ENCODE data around the gene PARD3. TPM values are rescaled to one million over a fixed set of nuclear protein-coding genes. Genes with fewer than 3 reads are reported as not detected.
"Not testable (repeated sequence)": the region's sequence is repeated elsewhere in the genome, so short reads cannot be mapped to it uniquely, and the experiment has no call there.

The PARD3 gene
- total RNA-seq (2014; rRNA removed; shearing (Covaris generic)), result 52.1 and 54.0 TPM in 2 replicates

DNA sequence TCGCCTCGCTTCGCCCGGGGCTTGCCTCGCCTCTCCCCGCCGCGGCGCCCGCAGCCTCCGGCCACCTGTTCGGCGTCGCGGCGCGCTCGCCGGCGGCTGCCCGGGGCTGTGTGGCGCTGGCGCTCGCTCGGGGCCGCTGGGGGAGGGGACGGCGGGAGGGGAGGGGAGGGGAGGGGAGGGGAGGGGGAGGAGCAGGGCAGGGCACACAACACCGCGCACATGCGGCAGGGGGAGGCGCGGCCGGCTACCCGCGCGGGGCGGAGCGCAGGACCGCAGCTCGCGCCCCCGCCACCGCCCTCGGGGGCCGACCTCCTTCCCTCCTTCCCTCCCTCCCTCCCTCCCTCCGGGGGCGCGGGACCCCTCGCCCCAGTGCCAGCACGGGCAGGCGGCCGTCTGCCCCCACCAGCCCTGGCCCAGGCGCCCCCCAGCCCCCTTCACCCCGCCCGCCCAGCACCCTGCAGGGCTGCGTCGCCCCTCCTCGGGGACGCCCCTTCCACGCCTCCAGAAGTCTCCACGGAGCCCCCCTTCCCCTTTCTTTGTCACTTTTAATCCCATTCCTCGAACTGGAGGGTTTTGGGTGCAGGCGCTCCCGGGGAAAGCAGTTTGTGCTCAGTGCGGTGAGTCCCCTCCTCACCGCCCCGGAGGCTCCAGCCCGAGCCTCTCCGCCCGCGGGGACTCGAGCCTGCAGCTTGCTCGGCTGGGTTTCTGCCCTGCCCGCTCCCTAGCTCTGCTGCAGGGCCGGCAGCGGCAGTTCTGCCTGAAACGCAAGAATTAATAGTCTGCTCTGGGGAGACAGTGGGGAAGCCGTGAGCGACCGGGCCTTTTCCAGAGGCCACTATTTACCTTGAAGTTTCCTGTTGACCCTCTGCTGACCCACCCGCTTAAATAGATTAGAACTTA lies at the start of gene PARD3:
Gene PARD3 (minus strand): TSS at position 112 of the 900 bp plus-strand sequence. CDS start 301 bp downstream, outside the sequence.
- Histone ChIP-seq H3K27ac (peak within 1 kb of the TSS; percentile 64), H3K9me3 (replicated peaks) (no peaks in the 10 kb centered on the region), H3K27me3 (replicated peaks) (no peaks in the 10 kb centered on the region), H3K4me3 (peak within 1 kb of the TSS; percentile 94), H3K36me3 (peaks cover 4% of the 10 kb centered on the region), H3K4me1 (replicated peaks) (peaks cover 18% of the 10 kb centered on the region)
- peak; percentile 59 to 69 for DNase-seq (ENCODE audit: low read depth in 1 of 2, low spot score in 2 of 2)

- no peaks in the 10 kb centered on the region for H3K9me3 ChIP-seq (replicated peaks)
- DNase-seq (ENCODE audit: low read depth in 1 of 2, low spot score in 2 of 2), result no peak
Measured at GRCh38 chr10:34864149-34865067, 49.3 kb upstream of the PARD3 start.

GRCh38 chr10:34862892-34863291 lies 47.8 kb upstream of the PARD3 start:
- Histone ChIP-seq H3K36me3 (no peaks in the 10 kb centered on the region), H3K27ac (no peak overlapping the region), H3K4me1 (replicated peaks) (no peaks in the 10 kb centered on the region), H3K4me3 (no peak overlapping the region), H3K27me3 (replicated peaks) (no peaks in the 10 kb centered on the region), H3K9me3 (replicated peaks) (no peaks in the 10 kb centered on the region)
- no peak for DNase-seq (ENCODE audit: low read depth in 1 of 2, low spot score in 2 of 2)

More at GRCh38 chr10:34864149-34865067, 49.3 kb upstream of the PARD3 start:
- Histone ChIP-seq H3K4me3 (no peak overlapping the region), H3K27ac (no peak overlapping the region), H3K36me3 (no peaks in the 10 kb centered on the region), H3K27me3 (replicated peaks) (no peaks in the 10 kb centered on the region), H3K4me1 (replicated peaks) (no peaks in the 10 kb centered on the region)

DNA sequence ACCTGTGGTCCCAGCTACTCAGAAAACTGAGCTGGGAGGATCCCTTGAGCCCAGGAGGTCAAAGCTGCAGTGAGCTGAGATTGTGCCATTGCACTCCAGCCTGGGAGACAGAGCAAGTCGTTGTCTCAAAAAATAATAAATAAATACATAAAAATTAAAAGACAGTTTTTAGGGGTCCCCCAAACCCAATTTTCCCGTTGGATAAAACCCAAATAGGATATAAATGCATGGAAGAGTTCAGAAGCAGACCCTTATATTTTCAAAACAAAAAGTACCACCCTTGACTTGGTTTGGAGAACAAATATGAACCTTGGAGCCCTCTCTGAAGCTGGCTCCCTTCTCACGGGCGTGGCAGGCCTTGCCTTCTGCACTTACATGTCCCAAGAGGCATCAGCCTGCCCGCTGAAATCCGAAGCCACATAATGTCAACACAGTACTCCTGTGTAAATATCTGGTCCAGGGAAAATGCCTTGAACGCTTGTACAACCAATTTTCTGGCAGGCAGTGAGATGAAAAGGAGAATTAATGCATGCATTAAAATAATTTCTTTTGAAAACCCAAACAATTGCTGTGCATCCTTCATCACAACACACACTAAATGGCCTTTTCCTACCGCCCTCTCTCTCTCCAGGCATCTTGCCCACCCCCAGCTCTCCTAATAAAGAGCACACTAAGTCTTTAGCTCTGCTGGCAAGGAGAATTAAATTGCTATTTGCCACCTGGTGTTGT lies 46.4 kb upstream of the PARD3 start:
- no peaks in the 10 kb centered on the region for H3K27me3 ChIP-seq (replicated peaks)
- H3K9me3 ChIP-seq (replicated peaks), result no peaks in the 10 kb centered on the region
- H3K27ac ChIP-seq, result no peak overlapping the region
- H3K4me1 ChIP-seq (replicated peaks), result no peaks in the 10 kb centered on the region
- H3K4me3 ChIP-seq, result no peak overlapping the region
- H3K36me3 ChIP-seq, result no peaks in the 10 kb centered on the region
- peak in 1 of 2 experiments; percentile 4 for DNase-seq (ENCODE audit: low read depth in 1 of 2, low spot score in 2 of 2)

DNA sequence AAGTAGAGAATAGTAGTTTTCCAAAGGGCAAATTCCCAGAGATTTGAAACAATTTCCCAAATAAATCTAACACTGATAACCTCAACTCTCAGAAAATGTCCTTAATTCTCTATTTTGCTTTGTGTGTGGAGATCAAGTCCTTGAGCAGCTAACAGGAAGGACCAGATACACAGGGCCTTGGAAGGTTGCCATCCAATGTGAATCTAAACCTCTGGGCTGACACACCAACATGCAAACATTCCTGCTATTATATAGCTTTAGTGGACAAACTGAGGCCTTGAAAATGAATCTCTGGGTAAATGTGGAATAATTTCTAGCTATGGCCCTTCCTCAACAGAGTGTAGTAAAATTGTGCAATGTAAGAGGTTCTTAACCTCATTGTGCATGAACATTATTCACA lies 44.1 kb upstream of the PARD3 start:
- Histone ChIP-seq H3K27ac (no peak overlapping the region), H3K36me3 (no peaks in the 10 kb centered on the region), H3K4me3 (no peak overlapping the region), H3K4me1 (replicated peaks) (0 out of 2 replicates have a peak, but pooled peaks cover 3% of the 10 kb centered on the region), H3K27me3 (replicated peaks) (no peaks in the 10 kb centered on the region), H3K9me3 (replicated peaks) (no peaks in the 10 kb centered on the region)
- no peak for DNase-seq (ENCODE audit: low read depth in 1 of 2, low spot score in 2 of 2)

- no peak for DNase-seq (ENCODE audit: low read depth in 1 of 2, low spot score in 2 of 2)
- no peaks in the 10 kb centered on the region for H3K9me3 ChIP-seq (replicated peaks)
- no peak overlapping the region for H3K27ac ChIP-seq
- H3K36me3 ChIP-seq, result no peaks in the 10 kb centered on the region
- H3K27me3 ChIP-seq (replicated peaks), result no peaks in the 10 kb centered on the region
- no peak overlapping the region for H3K4me3 ChIP-seq
- 0 out of 2 replicates have a peak, but pooled peaks cover 5% of the 10 kb centered on the region for H3K4me1 ChIP-seq (replicated peaks)
Measured at GRCh38 chr10:34858003-34858402, 42.9 kb upstream of the PARD3 start.

- Histone ChIP-seq H3K36me3 (no peaks in the 10 kb centered on the region), H3K27ac (no peak overlapping the region), H3K27me3 (replicated peaks) (no peaks in the 10 kb centered on the region), H3K4me1 (replicated peaks) (0 out of 2 replicates have a peak, but pooled peaks cover 5% of the 10 kb centered on the region), H3K9me3 (replicated peaks) (no peaks in the 10 kb centered on the region), H3K4me3 (no peak overlapping the region)
- DNase-seq (ENCODE audit: low read depth in 1 of 2, low spot score in 2 of 2), result peak in 1 of 2 experiments; percentile 34
Measured at GRCh38 chr10:34854147-34854601, 39.1 kb upstream of the PARD3 start.

DNA sequence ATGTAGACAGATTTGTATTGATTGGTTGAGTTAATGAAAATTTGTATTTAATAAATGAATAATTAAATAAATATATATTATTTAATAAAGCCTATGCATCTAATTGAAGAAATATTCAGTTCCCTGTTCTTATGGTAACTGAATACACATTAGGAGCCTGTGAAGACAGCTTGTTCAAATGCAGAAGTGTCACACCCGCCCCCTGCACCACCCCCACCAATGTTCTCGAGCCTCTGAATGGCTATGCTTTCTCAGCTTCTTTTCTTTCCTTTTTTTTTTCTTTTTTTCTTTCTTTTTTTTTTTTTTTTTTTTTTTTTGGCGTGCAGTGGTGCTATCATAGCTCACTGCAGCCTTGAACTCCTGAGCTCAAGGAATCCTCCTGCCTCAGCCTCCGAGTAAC lies 38.3 kb upstream of the PARD3 start:
- Histone ChIP-seq H3K27me3 (replicated peaks) (no peaks in the 10 kb centered on the region), H3K36me3 (no peaks in the 10 kb centered on the region), H3K9me3 (replicated peaks) (no peaks in the 10 kb centered on the region), H3K4me1 (replicated peaks) (0 out of 2 replicates have a peak, but pooled peaks cover 5% of the 10 kb centered on the region), H3K4me3 (no peak overlapping the region), H3K27ac (no peak overlapping the region)
- no peak for DNase-seq (ENCODE audit: low read depth in 1 of 2, low spot score in 2 of 2)

- Histone ChIP-seq H3K27ac (no peak overlapping the region), H3K36me3 (no peaks in the 10 kb centered on the region), H3K9me3 (replicated peaks) (no peaks in the 10 kb centered on the region), H3K4me3 (no peak overlapping the region), H3K4me1 (replicated peaks) (0 out of 2 replicates have a peak, but pooled peaks cover 5% of the 10 kb centered on the region), H3K27me3 (replicated peaks) (no peaks in the 10 kb centered on the region)
- no peak for DNase-seq (ENCODE audit: low read depth in 1 of 2, low spot score in 2 of 2)
Measured at GRCh38 chr10:34850558-34850957, 35.5 kb upstream of the PARD3 start.

- H3K27ac ChIP-seq, result no peak overlapping the region
- DNase-seq (ENCODE audit: low read depth in 1 of 2, low spot score in 2 of 2), result no peak
- H3K9me3 ChIP-seq (replicated peaks), result no peaks in the 10 kb centered on the region
- no peak overlapping the region for H3K4me3 ChIP-seq
- H3K27me3 ChIP-seq (replicated peaks), result no peaks in the 10 kb centered on the region
- 0 out of 2 replicates have a peak, but pooled peaks cover 5% of the 10 kb centered on the region for H3K4me1 ChIP-seq (replicated peaks)
- H3K36me3 ChIP-seq, result no peaks in the 10 kb centered on the region
Measured at GRCh38 chr10:34850036-34850435, 34.9 kb upstream of the PARD3 start.

GRCh38 chr10:34845070-34845469 lies 30.0 kb upstream of the PARD3 start:
- H3K4me3 ChIP-seq, result no peak overlapping the region
- no peak overlapping the region for H3K27ac ChIP-seq
- no peaks in the 10 kb centered on the region for H3K4me1 ChIP-seq (replicated peaks)
- no peak for DNase-seq (ENCODE audit: low read depth in 1 of 2, low spot score in 2 of 2)
- no peaks in the 10 kb centered on the region for H3K9me3 ChIP-seq (replicated peaks)
- H3K36me3 ChIP-seq, result no peaks in the 10 kb centered on the region
- no peaks in the 10 kb centered on the region for H3K27me3 ChIP-seq (replicated peaks)

DNA sequence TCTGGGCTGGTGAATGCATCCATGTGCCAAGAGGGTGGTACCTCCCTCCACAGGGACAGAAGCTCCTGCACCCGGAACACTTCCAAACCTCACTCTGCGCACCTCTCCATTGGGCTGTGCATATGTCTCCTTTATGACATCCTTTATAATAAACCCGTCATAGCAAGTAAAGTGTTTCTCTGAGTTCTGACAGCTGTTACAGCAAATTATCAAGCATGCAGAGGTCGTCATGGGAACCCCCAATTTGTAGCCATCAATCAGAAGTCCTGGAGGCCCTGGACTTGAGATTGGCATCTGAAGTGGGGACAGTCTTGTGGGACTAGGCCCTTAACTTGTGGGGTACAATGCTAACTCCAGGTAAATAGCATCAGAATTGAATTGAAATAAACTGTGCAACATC lies 29.4 kb upstream of the PARD3 start:
- Histone ChIP-seq H3K4me3 (no peak overlapping the region), H3K27ac (no peak overlapping the region), H3K4me1 (replicated peaks) (no peaks in the 10 kb centered on the region), H3K27me3 (replicated peaks) (no peaks in the 10 kb centered on the region), H3K9me3 (replicated peaks) (no peaks in the 10 kb centered on the region), H3K36me3 (no peaks in the 10 kb centered on the region)
- DNase-seq (ENCODE audit: low read depth in 1 of 2, low spot score in 2 of 2), result no peak

GRCh38 chr10:34843470-34843869 lies 28.4 kb upstream of the PARD3 start:
- not testable (repeated sequence) for H3K4me3 ChIP-seq; H3K4me1 ChIP-seq (replicated peaks); H3K27ac ChIP-seq; H3K36me3 ChIP-seq; DNase-seq (ENCODE audit: low read depth in 1 of 2, low spot score in 2 of 2); H3K9me3 ChIP-seq (replicated peaks); H3K27me3 ChIP-seq (replicated peaks)
